GM21723 (cell line): ENCODE measurements around the gene CALML5.

Experiments used
- ATAC-seq: cut with Tn5 transposase; IDR thresholded peaks from one replicate; pipeline ENCODE4 v1.9.1; 2021; ENCODE audit warnings: mild to moderate bottlenecking, moderate library complexity; ENCODE audit not compliant: unreplicated experiment

The CALML5 gene

GRCh38 chr10:5467634-5468255 lies 31.6 kb downstream of the CALML5 start:
- ATAC-seq: no peak

- no peak for ATAC-seq
Observed at GRCh38 chr10:5467207-5467535, 32.2 kb downstream of the CALML5 start.

- ATAC-seq: no peak
Observed at GRCh38 chr10:5466451-5467206, 32.7 kb downstream of the CALML5 start.

GRCh38 chr10:5465976-5466450 lies 33.4 kb downstream of the CALML5 start:
- no peak for ATAC-seq

GRCh38 chr10:5464546-5464945 lies 34.8 kb downstream of the CALML5 start:
- no peak for ATAC-seq

GRCh38 chr10:5462841-5463293 lies 36.5 kb downstream of the CALML5 start:
- ATAC-seq: no peak

- no peak for ATAC-seq
Observed at GRCh38 chr10:5461914-5462840, 37.2 kb downstream of the CALML5 start.

- ATAC-seq: no peak
Observed at GRCh38 chr10:5461203-5461588, 38.2 kb downstream of the CALML5 start.

- ATAC-seq: no peak
Observed at GRCh38 chr10:5460468-5461202, 38.7 kb downstream of the CALML5 start.

GRCh38 chr10:5458949-5459747 lies 40.2 kb downstream of the CALML5 start:
- no peak for ATAC-seq

DNA sequence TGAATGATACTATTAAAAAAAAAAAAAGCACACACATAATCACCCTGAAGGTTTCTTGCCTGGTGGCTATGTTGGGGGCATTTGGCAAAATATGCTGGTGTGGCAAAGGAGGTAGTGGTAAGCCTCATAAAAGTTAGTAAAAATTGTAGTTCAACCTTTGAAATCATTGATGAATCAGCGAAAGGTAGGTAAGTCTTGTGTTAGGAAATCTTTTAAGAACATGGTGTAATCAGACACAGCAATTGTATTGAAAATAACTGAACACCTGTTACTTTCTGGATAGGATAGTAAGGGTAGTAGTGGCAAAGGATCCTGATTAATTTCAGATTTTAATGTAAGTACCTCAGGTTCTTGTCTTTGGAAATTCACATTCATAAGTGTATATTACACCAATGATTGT lies 40.9 kb downstream of the CALML5 start:
- ATAC-seq: no peak

GRCh38 chr10:5457741-5458140 lies 41.6 kb downstream of the CALML5 start:
- no peak for ATAC-seq

DNA sequence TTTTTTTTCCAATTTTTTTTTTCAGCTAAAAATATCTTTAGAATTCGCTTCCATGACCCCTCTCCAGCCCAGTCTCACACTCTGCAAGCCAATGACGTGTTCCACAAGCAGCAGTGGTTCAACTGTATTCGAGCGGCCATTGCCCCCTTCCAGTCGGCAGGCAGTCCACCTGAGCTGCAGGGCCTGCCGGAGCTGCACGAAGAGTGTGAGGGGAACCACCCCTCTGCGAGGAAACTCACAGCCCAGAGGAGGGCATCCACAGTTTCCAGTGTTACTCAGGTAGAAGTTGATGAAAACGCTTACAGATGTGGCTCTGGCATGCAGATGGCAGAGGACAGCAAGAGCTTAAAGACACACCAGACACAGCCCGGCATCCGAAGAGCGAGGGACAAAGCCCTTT lies 42.8 kb downstream of the CALML5 start:
- ATAC-seq: no peak

DNA sequence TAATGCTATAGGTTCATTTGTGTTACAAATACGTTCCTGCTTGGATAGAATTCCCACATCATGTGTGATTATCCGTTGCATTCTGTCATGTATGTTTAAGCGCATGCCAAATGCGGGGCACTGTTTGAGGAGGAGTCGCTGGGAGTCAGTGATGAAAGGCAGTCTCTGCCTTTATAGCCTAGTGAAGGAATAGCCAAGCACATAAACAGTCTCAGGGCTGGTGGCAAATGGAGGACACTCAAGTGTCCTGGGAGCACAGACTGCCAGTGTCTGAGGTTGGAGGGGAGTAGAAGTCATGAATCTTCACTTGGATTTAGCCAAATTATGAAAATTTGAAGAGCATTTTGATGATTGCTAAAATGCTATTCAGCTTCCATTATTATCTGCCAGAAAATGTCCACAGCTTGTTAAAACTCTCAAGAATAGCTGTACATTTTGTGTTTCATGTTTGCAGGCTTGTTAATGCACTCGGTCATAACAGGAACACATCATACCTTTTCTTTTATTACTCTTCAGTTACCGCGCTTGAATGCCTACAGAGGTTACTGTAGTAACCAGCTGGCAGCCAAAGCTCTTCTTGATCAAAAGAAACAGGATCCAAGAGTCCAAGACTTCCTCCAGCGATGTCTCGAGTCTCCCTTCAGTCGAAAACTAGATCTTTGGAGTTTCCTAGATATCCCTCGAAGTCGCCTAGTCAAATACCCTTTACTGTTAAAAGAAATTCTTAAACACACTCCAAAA lies 45.5 kb downstream of the CALML5 start:
- ATAC-seq: no peak

GRCh38 chr10:5450605-5451384 lies 48.6 kb downstream of the CALML5 start:
- no peak for ATAC-seq

- ATAC-seq: no peak
Observed at GRCh38 chr10:5449823-5450222, 49.5 kb downstream of the CALML5 start.

- no peak for ATAC-seq
Observed at GRCh38 chr10:5449227-5449626, 50.1 kb downstream of the CALML5 start.
